ENCODE measurements around the gene VCPKMT. TPM values are rescaled to one million over a fixed set of nuclear protein-coding genes. Genes with fewer than 3 reads are reported as not detected.

Gene VCPKMT
- total RNA-seq, 4 donors from 2014 or later: 5.8 to 10.0 (median 7.0) TPM

- no peak for TF ChIP-seq CTCF (IDR thresholded peaks at IDR 0.05)
- no peak overlapping the region for H3K27ac ChIP-seq
These were observed 45.4 kb downstream of the VCPKMT start for GRCh38 chr14:50070840-50071548.

GRCh38 chr14:50070230-50070629 is 46.1 kb downstream of the VCPKMT start:
- Histone ChIP-seq H3K4me1 (peaks cover 0 to 7% (median 3%) of the 10 kb centered on the region in 4 donors), H3K27me3 (no peaks in the 10 kb centered on the region), H3K27ac (no peak overlapping the region), H3K9me3 (no peaks in the 10 kb centered on the region), H3K36me3 (no peaks in the 10 kb centered on the region), H3K4me3 (no peak overlapping the region)
- DNase-seq: no peak
- TF ChIP-seq CTCF (IDR thresholded peaks at IDR 0.05) (no peak), POLR2A (IDR thresholded peaks at IDR 0.05) (no peak)

More at GRCh38 chr14:50070840-50071548, 45.4 kb downstream of the VCPKMT start:
- H3K9me3 ChIP-seq: no peaks in the 10 kb centered on the region
- H3K36me3 ChIP-seq: no peaks in the 10 kb centered on the region
- H3K4me3 ChIP-seq: no peak overlapping the region
- peak in 1 of 3 donors; percentile 37 for DNase-seq
- no peaks in the 10 kb centered on the region for H3K27me3 ChIP-seq
- peaks cover 0 to 7% (median 0%) of the 10 kb centered on the region in 4 donors for H3K4me1 ChIP-seq

- Histone ChIP-seq H3K27ac (peak overlapping the region in 1 of 4 donors; percentile 55), H3K4me3 (no peak overlapping the region), H3K27me3 (no peaks in the 10 kb centered on the region), H3K36me3 (no peaks in the 10 kb centered on the region), H3K4me1 (peaks cover 0 to 15% (median 3%) of the 10 kb centered on the region in 4 donors), H3K9me3 (no peaks in the 10 kb centered on the region)
- TF ChIP-seq POLR2A (IDR thresholded peaks at IDR 0.05) (no peak), CTCF (IDR thresholded peaks at IDR 0.05) (no peak)
- DNase-seq: peak in 1 of 3 donors; percentile 42
These were observed 47.0 kb downstream of the VCPKMT start for GRCh38 chr14:50069325-50069724.

- Histone ChIP-seq H3K36me3 (no peaks in the 10 kb centered on the region), H3K9me3 (no peaks in the 10 kb centered on the region), H3K4me1 (peaks cover 0 to 17% (median 3%) of the 10 kb centered on the region in 4 donors), H3K27me3 (no peaks in the 10 kb centered on the region), H3K27ac (no peak overlapping the region), H3K4me3 (no peak overlapping the region)
- no peak for TF ChIP-seq POLR2A (IDR thresholded peaks at IDR 0.05)
- no peak for TF ChIP-seq CTCF (IDR thresholded peaks at IDR 0.05)
- peak in 2 of 3 donors; percentile 12 to 31 for DNase-seq
These were observed 47.9 kb downstream of the VCPKMT start for GRCh38 chr14:50068496-50068895.

- Histone ChIP-seq H3K36me3 (no peaks in the 10 kb centered on the region), H3K27me3 (no peaks in the 10 kb centered on the region), H3K27ac (peak overlapping the region in 1 of 4 donors; percentile 8), H3K4me1 (peaks cover 0 to 23% (median 5%) of the 10 kb centered on the region in 4 donors), H3K9me3 (no peaks in the 10 kb centered on the region), H3K4me3 (no peak overlapping the region)
- peak in 1 of 3 donors; percentile 52 for DNase-seq
- TF ChIP-seq CTCF (IDR thresholded peaks at IDR 0.05) (no peak), POLR2A (IDR thresholded peaks at IDR 0.05) (no peak)
These were observed 48.5 kb downstream of the VCPKMT start for GRCh38 chr14:50067723-50068495.

Data from Peyer's patch (tissue), 4 donors.